Measurements from ENCODE around the gene KIAA1586. TPM values are rescaled to one million over a fixed set of nuclear protein-coding genes. Genes with fewer than 3 reads are reported as not detected.

Gene KIAA1586
- total RNA-seq, 1 experiment from 2014 or later: 8.6 TPM

GRCh38 chr6:57104336-57104735 lies 57.8 kb downstream of the KIAA1586 start:
- intact Hi-C loops (cut with micrococcal nuclease; ENCODE audit: unreplicated experiment): no loop called here
- Histone ChIP-seq H3K9me2 (ENCODE audit: insufficient read depth) (no peaks in the 10 kb centered on the region), H3K27me3 (ENCODE audit: insufficient read depth, low read depth) (no peaks in the 10 kb centered on the region), H3K4me2 (no peak overlapping the region), H3K79me2 (ENCODE audit: low read depth) (peaks cover 10% of the 10 kb centered on the region; the same call in 1 of the 2 replicates), H3K4me1 (replicated peaks; ENCODE audit: insufficient read depth) (no peaks in the 10 kb centered on the region), H3F3A (ENCODE audit: insufficient read depth, low read depth) (no peaks in the 10 kb centered on the region), H4K20me1 (ENCODE audit: insufficient read depth) (peaks cover 11% of the 10 kb centered on the region), H3K4me3 (no peak overlapping the region), H3K27ac (no peak overlapping the region), H3K9me3 (ENCODE audit: insufficient read depth, low read depth) (no peaks in the 10 kb centered on the region), H2AFZ (no peak overlapping the region), H3K36me3 (ENCODE audit: low read depth) (peaks cover 60% of the 10 kb centered on the region)
- TF ChIP-seq, protein P1, sequence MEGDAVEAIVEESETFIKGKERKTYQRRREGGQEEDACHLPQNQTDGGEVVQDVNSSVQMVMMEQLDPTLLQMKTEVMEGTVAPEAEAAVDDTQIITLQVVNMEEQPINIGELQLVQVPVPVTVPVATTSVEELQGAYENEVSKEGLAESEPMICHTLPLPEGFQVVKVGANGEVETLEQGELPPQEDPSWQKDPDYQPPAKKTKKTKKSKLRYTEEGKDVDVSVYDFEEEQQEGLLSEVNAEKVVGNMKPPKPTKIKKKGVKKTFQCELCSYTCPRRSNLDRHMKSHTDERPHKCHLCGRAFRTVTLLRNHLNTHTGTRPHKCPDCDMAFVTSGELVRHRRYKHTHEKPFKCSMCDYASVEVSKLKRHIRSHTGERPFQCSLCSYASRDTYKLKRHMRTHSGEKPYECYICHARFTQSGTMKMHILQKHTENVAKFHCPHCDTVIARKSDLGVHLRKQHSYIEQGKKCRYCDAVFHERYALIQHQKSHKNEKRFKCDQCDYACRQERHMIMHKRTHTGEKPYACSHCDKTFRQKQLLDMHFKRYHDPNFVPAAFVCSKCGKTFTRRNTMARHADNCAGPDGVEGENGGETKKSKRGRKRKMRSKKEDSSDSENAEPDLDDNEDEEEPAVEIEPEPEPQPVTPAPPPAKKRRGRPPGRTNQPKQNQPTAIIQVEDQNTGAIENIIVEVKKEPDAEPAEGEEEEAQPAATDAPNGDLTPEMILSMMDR (conservative IDR thresholded peaks at IDR 0.05): no peak
- TF ChIP-seq EZH2 (IDR thresholded peaks at IDR 0.05; ENCODE audit: low read depth): no peak
- no peak for DNase-seq
- CTCF ChIA-PET: no interaction called here
- POLR2A ChIA-PET (ENCODE audit: unreplicated experiment): no interaction called here
- BruUV-seq (replicated peaks): no TSS peak

Other genes starting within 250 kb of the KIAA1586 start
- 4.1 and 5.7 TPM in 2 replicates for gene BEND6, start 91.6 kb upstream of the KIAA1586 start, total RNA-seq (2021)
- 31.7 and 50.6 TPM in 2 replicates for gene ZNF451, start 43.5 kb downstream of the KIAA1586 start, total RNA-seq (2021)
- gene BAG2, start 125.6 kb downstream of the KIAA1586 start, total RNA-seq (2021): 9.0 and 11.0 TPM in 2 replicates
- gene RAB23, start 175.6 kb downstream of the KIAA1586 start, total RNA-seq (2021): 9.3 and 13.8 TPM in 2 replicates